ENCODE measurements around the gene MBD2. TPM values are rescaled to one million over a fixed set of nuclear protein-coding genes. Genes with fewer than 3 reads are reported as not detected.

MBD2 gene
- polyA plus RNA-seq, 6 donors from 2014 or later: 11.5 to 39.0 (median 22.7) TPM

GRCh38 chr18:54173250-54173649 is 51.2 kb downstream of the MBD2 start:
- peak overlapping the region in 4 of 6 donors; percentile 12 to 64 (median 28) for H3K27ac Mint-ChIP-seq

GRCh38 chr18:54169431-54170403 is 54.8 kb downstream of the MBD2 start:
- Mint-ChIP-seq H3K27ac (peak overlapping the region in 4 of 6 donors; percentile 8 to 83 (median 72)), H3K4me1 (peaks cover 6 to 37% (median 14%) of the 10 kb centered on the region in 3 donors), H3K9me3 (no peaks in the 10 kb centered on the region)

More at GRCh38 chr18:54173250-54173649, 51.2 kb downstream of the MBD2 start:
- Mint-ChIP-seq H3K9me3 (no peaks in the 10 kb centered on the region), H3K4me1 (peaks cover 12 to 55% (median 23%) of the 10 kb centered on the region in 3 donors), H3K36me3 (no peaks in the 10 kb centered on the region), H3K4me3 (no peak overlapping the region), H3K27me3 (no peaks in the 10 kb centered on the region)
- no peak for ATAC-seq (ENCODE audit: low read depth in 2 of 2)
- no peak for DNase-seq

GRCh38 chr18:54165450-54165849 is 59.0 kb downstream of the MBD2 start:
- Mint-ChIP-seq H3K9me3 (no peaks in the 10 kb centered on the region), H3K4me3 (no peak overlapping the region), H3K36me3 (peaks cover 8 to 13% of the 10 kb centered on the region in 2 donors), H3K4me1 (peaks cover 0 to 16% (median 3%) of the 10 kb centered on the region in 3 donors), H3K27ac (peak overlapping the region in 2 of 6 donors; percentile 12 to 47), H3K27me3 (no peaks in the 10 kb centered on the region)
- DNase-seq: no peak
- ATAC-seq (ENCODE audit: low read depth in 2 of 2): no peak

More at GRCh38 chr18:54169431-54170403, 54.8 kb downstream of the MBD2 start:
- Mint-ChIP-seq H3K36me3 (peaks cover 0 to 5% of the 10 kb centered on the region in 2 donors), H3K4me3 (no peak overlapping the region), H3K27me3 (no peaks in the 10 kb centered on the region)
- ATAC-seq (ENCODE audit: low read depth in 2 of 2) (no peak), DNase-seq (no peak)

GRCh38 chr18:54163453-54163852 is 61.0 kb downstream of the MBD2 start:
- ATAC-seq (ENCODE audit: low read depth in 2 of 2) (no peak), DNase-seq (no peak)
- H3K27me3 Mint-ChIP-seq: no peaks in the 10 kb centered on the region
- no peak overlapping the region for H3K4me3 Mint-ChIP-seq
- H3K4me1 Mint-ChIP-seq: peaks cover 0 to 4% (median 3%) of the 10 kb centered on the region in 3 donors
- H3K9me3 Mint-ChIP-seq: no peaks in the 10 kb centered on the region
- H3K27ac Mint-ChIP-seq: peak overlapping the region in 2 of 6 donors; percentile 7 to 38
- peaks cover 25 to 31% of the 10 kb centered on the region in 2 donors for H3K36me3 Mint-ChIP-seq

GRCh38 chr18:54162431-54162830 is 62.0 kb downstream of the MBD2 start:
- no peak overlapping the region for H3K4me3 Mint-ChIP-seq
- DNase-seq (no peak), ATAC-seq (ENCODE audit: low read depth in 2 of 2) (no peak)
- H3K4me1 Mint-ChIP-seq: peaks cover 0 to 10% (median 4%) of the 10 kb centered on the region in 3 donors
- H3K27me3 Mint-ChIP-seq: no peaks in the 10 kb centered on the region
- H3K36me3 Mint-ChIP-seq: peaks cover 35 to 41% of the 10 kb centered on the region in 2 donors
- H3K9me3 Mint-ChIP-seq: no peaks in the 10 kb centered on the region
- peak overlapping the region in 1 of 6 donors; percentile 35 for H3K27ac Mint-ChIP-seq

GRCh38 chr18:54161267-54161666 is 63.2 kb downstream of the MBD2 start:
- Mint-ChIP-seq H3K27me3 (no peaks in the 10 kb centered on the region), H3K4me1 (peaks cover 0 to 8% (median 4%) of the 10 kb centered on the region in 3 donors), H3K4me3 (no peak overlapping the region), H3K9me3 (no peaks in the 10 kb centered on the region), H3K36me3 (peaks cover 38 to 42% of the 10 kb centered on the region in 2 donors), H3K27ac (peak overlapping the region in 1 of 6 donors; percentile 4)
- no peak for DNase-seq
- no peak for ATAC-seq (ENCODE audit: low read depth in 2 of 2)

- H3K9me3 Mint-ChIP-seq: no peaks in the 10 kb centered on the region
- peaks cover 47 to 50% of the 10 kb centered on the region in 2 donors for H3K36me3 Mint-ChIP-seq
- ATAC-seq (ENCODE audit: low read depth in 2 of 2) (no peak), DNase-seq (no peak)
- H3K4me1 Mint-ChIP-seq: peaks cover 0 to 8% (median 4%) of the 10 kb centered on the region in 3 donors
- H3K27me3 Mint-ChIP-seq: no peaks in the 10 kb centered on the region
- no peak overlapping the region for H3K4me3 Mint-ChIP-seq
- peak overlapping the region in 3 of 6 donors; percentile 26 to 64 (median 33) for H3K27ac Mint-ChIP-seq
Observed at GRCh38 chr18:54159906-54160305, 64.6 kb downstream of the MBD2 start.

- Mint-ChIP-seq H3K4me3 (no peak overlapping the region), H3K27ac (peak overlapping the region in 3 of 6 donors; percentile 9 to 53 (median 23)), H3K4me1 (peaks cover 3 to 8% (median 4%) of the 10 kb centered on the region in 3 donors), H3K27me3 (no peaks in the 10 kb centered on the region), H3K36me3 (peaks cover 54 to 58% of the 10 kb centered on the region in 2 donors), H3K9me3 (no peaks in the 10 kb centered on the region)
- DNase-seq (no peak), ATAC-seq (ENCODE audit: low read depth in 2 of 2) (no peak)
Observed at GRCh38 chr18:54157646-54158385, 66.7 kb downstream of the MBD2 start.

- Mint-ChIP-seq H3K36me3 (peaks cover 52 to 53% of the 10 kb centered on the region in 2 donors), H3K27me3 (no peaks in the 10 kb centered on the region), H3K4me1 (peaks cover 0 to 8% (median 3%) of the 10 kb centered on the region in 3 donors), H3K27ac (peak overlapping the region in 2 of 6 donors; percentile 20 to 28), H3K9me3 (no peaks in the 10 kb centered on the region), H3K4me3 (no peak overlapping the region)
- DNase-seq: no peak
- no peak for ATAC-seq (ENCODE audit: low read depth in 2 of 2)
Observed at GRCh38 chr18:54155412-54155811, 69.1 kb downstream of the MBD2 start.

GRCh38 chr18:54154231-54154630 is 70.2 kb downstream of the MBD2 start:
- Mint-ChIP-seq H3K4me1 (peaks cover 0 to 8% (median 3%) of the 10 kb centered on the region in 3 donors), H3K27me3 (no peaks in the 10 kb centered on the region), H3K27ac (peak overlapping the region in 2 of 6 donors; percentile 19 to 43), H3K36me3 (peaks cover 40 to 42% of the 10 kb centered on the region in 2 donors), H3K9me3 (no peaks in the 10 kb centered on the region), H3K4me3 (no peak overlapping the region)
- no peak for ATAC-seq (ENCODE audit: low read depth in 2 of 2)
- DNase-seq: no peak

GRCh38 chr18:54151376-54151775 is 73.1 kb downstream of the MBD2 start:
- DNase-seq: no peak
- H3K4me1 Mint-ChIP-seq: peaks cover 0 to 3% (median 0%) of the 10 kb centered on the region in 3 donors
- H3K27me3 Mint-ChIP-seq: no peaks in the 10 kb centered on the region
- no peaks in the 10 kb centered on the region for H3K9me3 Mint-ChIP-seq
- no peak for ATAC-seq (ENCODE audit: low read depth in 2 of 2)
- H3K27ac Mint-ChIP-seq: peak overlapping the region in 3 of 6 donors; percentile 43 to 82 (median 73)
- peaks cover 24 to 26% of the 10 kb centered on the region in 2 donors for H3K36me3 Mint-ChIP-seq
- peak overlapping the region in 1 of 8 donors; percentile 44 for H3K4me3 Mint-ChIP-seq

- Mint-ChIP-seq H3K4me1 (peaks cover 0 to 3% (median 0%) of the 10 kb centered on the region in 3 donors), H3K36me3 (peaks cover 14 to 18% of the 10 kb centered on the region in 2 donors)
- ATAC-seq (ENCODE audit: low read depth in 2 of 2): no peak
Observed at GRCh38 chr18:54150226-54150625, 74.2 kb downstream of the MBD2 start.

GRCh38 chr18:54149078-54149697 is 75.3 kb downstream of the MBD2 start:
- DNase-seq: no peak
- Mint-ChIP-seq H3K9me3 (peaks cover 0 to under 1% (median 0%) of the 10 kb centered on the region in 7 donors), H3K4me1 (peaks cover 0 to 3% (median 0%) of the 10 kb centered on the region in 3 donors), H3K27me3 (no peaks in the 10 kb centered on the region), H3K36me3 (peaks cover 4 to 9% of the 10 kb centered on the region in 2 donors), H3K4me3 (no peak overlapping the region), H3K27ac (peak overlapping the region in 1 of 6 donors; percentile 65)
- ATAC-seq (ENCODE audit: low read depth in 2 of 2): no peak

More at GRCh38 chr18:54150226-54150625, 74.2 kb downstream of the MBD2 start:
- Mint-ChIP-seq H3K9me3 (no peaks in the 10 kb centered on the region), H3K27me3 (no peaks in the 10 kb centered on the region), H3K27ac (no peak overlapping the region), H3K4me3 (no peak overlapping the region)
- DNase-seq: no peak
